Activated T-helper 1 cell treated with Interleukin-2 at 50 U/mL for 16 hours (primary cell): ENCODE data around the gene MAP1B.
"Not testable (repeated sequence)": the region's sequence is repeated elsewhere in the genome, so short reads cannot be mapped to it uniquely, and the experiment has no call there.

Source experiments
- DNase-seq: peaks from one replicate; pipeline ENCODE4 v3.0.0-alpha.2; 2020; ENCODE audit warnings: low read depth

Gene MAP1B

GRCh38 chr5:72107131-72107900 lies at the start of gene MAP1B:
Gene MAP1B, plus strand, starts transcription at chr5:72107475. Its CDS starts 57 bp downstream, at chr5:72107532.
- DNase-seq, result no peak

DNA sequence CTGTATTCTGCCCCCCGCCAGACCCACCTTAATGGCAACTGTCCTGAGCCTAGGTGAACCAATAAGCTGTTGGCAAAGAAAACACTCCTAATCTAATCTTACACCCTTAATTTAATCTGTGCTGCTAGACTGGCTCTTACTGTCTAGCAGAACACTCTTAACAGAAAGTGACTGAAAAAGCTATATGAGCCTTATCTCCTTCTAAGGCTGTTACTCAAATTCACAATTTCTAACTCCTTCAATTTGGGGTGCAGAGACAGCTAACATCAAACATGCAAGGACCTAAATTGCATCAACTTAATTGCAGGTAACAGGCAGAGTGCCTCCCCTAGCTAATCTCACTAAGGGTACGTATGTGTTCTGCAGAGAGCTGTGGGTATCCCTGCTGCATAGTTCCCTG lies 49.5 kb upstream of the MAP1B start:
- no peak for DNase-seq

- DNase-seq, result no peak
Observed at GRCh38 chr5:72063219-72063819, 44.0 kb upstream of the MAP1B start.

GRCh38 chr5:72064801-72065570 lies 42.3 kb upstream of the MAP1B start:
- DNase-seq, result no peak

- no peak for DNase-seq
Observed at GRCh38 chr5:72065751-72066255, 41.5 kb upstream of the MAP1B start.

GRCh38 chr5:72066705-72067107 lies 40.6 kb upstream of the MAP1B start:
- no peak for DNase-seq

DNA sequence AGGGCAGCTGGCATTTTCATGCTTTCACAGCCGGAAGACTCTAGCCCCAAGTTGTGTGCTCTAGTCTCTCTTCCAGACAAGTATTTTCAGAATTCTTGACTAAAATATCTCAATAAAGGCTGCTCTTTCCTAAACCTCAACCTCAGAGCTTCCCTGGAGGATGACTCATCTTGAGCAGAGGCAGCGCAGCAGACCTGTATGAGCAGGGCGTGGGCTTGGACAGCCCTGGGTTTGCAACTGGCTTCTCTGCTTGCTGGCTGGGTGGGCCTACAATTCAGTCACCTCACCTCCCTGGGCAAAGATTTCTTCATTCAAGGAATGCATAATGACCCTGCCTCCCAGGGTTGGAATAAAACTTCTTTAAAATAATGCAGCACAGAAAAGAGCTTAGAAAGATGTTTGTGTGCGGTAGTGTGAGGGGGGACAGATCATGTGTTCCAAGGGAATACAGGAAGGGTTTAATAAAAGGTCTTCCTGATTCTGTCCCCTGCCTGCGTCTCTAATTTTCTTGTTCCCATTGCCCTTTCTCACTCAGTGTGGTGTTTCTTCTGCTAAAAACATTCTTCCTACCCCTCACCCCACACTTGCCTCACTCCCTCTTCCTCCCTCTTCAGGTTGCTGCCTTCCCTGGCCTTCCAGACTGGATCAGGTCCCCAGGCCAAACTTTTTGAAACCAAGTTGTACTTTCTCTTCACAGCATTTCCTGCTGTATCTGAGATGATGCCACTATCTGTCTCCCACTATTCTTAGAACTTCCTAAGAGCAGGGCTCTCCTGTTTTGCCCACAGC lies 39.4 kb upstream of the MAP1B start:
- no peak for DNase-seq

- DNase-seq, result no peak
Observed at GRCh38 chr5:72070529-72070928, 36.7 kb upstream of the MAP1B start.

GRCh38 chr5:72071906-72072305 lies 35.4 kb upstream of the MAP1B start:
- DNase-seq, result no peak

- no peak for DNase-seq
Observed at GRCh38 chr5:72074251-72074650, 33.0 kb upstream of the MAP1B start.

- DNase-seq, result no peak
Observed at GRCh38 chr5:72075461-72075860, 31.8 kb upstream of the MAP1B start.

GRCh38 chr5:72076621-72077300 lies 30.5 kb upstream of the MAP1B start:
- DNase-seq, result no peak

GRCh38 chr5:72077390-72077789 lies 29.9 kb upstream of the MAP1B start:
- no peak for DNase-seq

DNA sequence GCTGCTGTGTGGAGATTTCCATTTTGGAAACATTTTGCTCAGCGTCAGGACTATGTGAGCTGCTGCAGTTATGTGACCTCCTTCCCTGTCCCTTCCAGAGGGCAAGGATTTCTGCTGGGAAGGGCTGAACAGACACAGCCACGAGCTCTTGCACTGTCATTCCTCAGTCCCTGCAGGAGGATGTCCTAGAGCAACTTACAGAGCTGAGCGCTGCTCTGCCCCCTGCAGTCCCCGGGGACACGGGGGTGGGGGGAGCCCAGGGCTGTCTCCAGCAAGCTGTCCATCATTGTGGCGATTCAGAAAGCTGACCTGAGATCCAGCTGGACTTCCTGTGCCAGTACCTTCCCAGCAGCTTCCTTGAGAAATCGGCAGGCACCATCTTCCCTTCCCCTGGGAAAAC lies 28.0 kb upstream of the MAP1B start:
- DNase-seq, result no peak

DNA sequence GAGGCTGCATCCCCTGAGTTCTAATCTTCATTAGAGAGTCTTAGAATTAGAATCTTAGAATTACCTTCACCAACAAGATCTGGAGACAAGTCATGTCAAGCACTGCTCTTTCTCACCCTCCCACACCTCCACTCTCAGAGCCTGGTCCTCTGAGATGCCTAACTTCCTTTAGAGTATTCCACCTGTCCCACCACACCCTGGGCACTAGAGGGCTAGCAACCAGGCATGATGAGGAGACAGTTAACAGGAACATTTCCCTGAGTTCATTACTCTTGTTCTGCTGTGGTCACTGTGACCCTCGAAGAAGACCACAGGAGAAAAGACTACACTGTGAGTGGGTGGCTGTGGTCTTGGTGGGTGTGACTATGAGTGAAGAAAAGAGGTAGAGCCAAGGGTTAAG lies 25.2 kb upstream of the MAP1B start:
- DNase-seq, result no peak

DNA sequence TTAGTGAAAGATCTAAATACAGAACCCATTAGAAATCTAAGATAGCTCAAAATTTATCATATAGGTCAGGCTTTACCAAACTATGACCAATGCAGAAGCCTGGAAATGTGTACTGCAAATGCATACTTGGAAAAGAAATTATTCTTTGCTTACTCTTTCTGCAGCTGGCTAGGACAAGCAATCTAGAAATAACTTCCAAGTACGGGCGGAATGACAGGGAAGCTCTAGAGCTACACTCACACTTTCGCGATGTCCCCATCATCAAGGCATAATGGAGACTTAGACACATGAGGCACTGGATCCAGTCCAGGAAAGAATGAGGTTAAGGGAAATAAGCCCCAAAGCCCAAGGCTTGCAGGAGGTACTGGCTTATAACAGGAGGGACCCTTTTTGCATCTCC lies 22.4 kb upstream of the MAP1B start:
- DNase-seq, result no peak

GRCh38 chr5:72085319-72085718 lies 22.0 kb upstream of the MAP1B start:
- no peak for DNase-seq

GRCh38 chr5:72089713-72090112 lies 17.6 kb upstream of the MAP1B start:
- DNase-seq, result not testable (repeated sequence)

GRCh38 chr5:72092074-72092473 lies 15.2 kb upstream of the MAP1B start:
- no peak for DNase-seq

- no peak for DNase-seq
Observed at GRCh38 chr5:72093217-72093616, 14.1 kb upstream of the MAP1B start.

- no peak for DNase-seq
Observed at GRCh38 chr5:72093824-72094223, 13.5 kb upstream of the MAP1B start.
